Activated CD4-positive, alpha-beta T cell treated with anti-CD3 and anti-CD28 coated beads, Interleukin-2, amount 10 ng/mL, durations not matched to agents 7 days and 5 days (primary cell): ENCODE results near the gene CTSL. TPM values are rescaled to one million over a fixed set of nuclear protein-coding genes. Genes with fewer than 3 reads are reported as not detected.

Experiments
- CTCF ChIA-PET: fragments of 350-600 bp; sonication (Branson Sonifier 250); formaldehyde crosslinking; loops from one replicate; lab custom pipeline; 2021; ENCODE audit warnings: antibody characterized with exemption; lab: Charles Lee
- POLR2A ChIA-PET: fragments of 350-600 bp; sonication (Branson Sonifier 250); formaldehyde crosslinking; loops from one replicate; lab custom pipeline; 2021; ENCODE audit warnings: antibody characterized with exemption; lab: Charles Lee
- DNase-seq: peaks from one replicate; pipeline ENCODE4 v3.0.0-alpha.2; 2020
- H3K27ac Mint-ChIP-seq: one replicate; pipeline ENCODE4 v1.8.0; 2021; ENCODE audit warnings: mild to moderate bottlenecking, moderate library complexity, mixed read lengths
- H3K27me3 Mint-ChIP-seq: one replicate; pipeline ENCODE4 v1.8.0; 2021; ENCODE audit warnings: mixed read lengths
- H3K36me3 Mint-ChIP-seq: one replicate; pipeline ENCODE4 v1.8.0; 2021; ENCODE audit warnings: low read depth, mixed read lengths
- H3K4me1 Mint-ChIP-seq: one replicate; pipeline ENCODE4 v1.8.0; 2021; ENCODE audit warnings: mixed read lengths
- H3K4me3 Mint-ChIP-seq: one replicate; pipeline ENCODE4 v1.8.0; 2021; ENCODE audit warnings: mild to moderate bottlenecking, moderate library complexity, mixed read lengths
- H3K9me3 Mint-ChIP-seq: one replicate; pipeline ENCODE4 v1.8.0; 2021; ENCODE audit warnings: mixed read lengths
- total RNA-seq, 2 experiments: library from RNA; stranded (reverse); gene quantifications; one replicate each; pipeline ENCODE4 v1.2.3, GENCODE V29; 2021

CTSL gene
- 10 to 100 TPM; 10.1 to 10.2 TPM for total RNA-seq

GRCh38 chr9:87725900-87726709 is at the start of gene CTSL:
Gene CTSL, plus strand, starts transcription at chr9:87726119. Its CDS starts 1,485 bp downstream, at chr9:87727604.
- peaks cover 29% of the 10 kb centered on the region for H3K4me1 Mint-ChIP-seq
- peaks cover 15% of the 10 kb centered on the region for H3K36me3 Mint-ChIP-seq
- ChIA-PET POLR2A (no interaction called here), CTCF (interaction anchor here (0.9 kb wide), 1 partner anchor 1275 kb away, joined by 3 read pairs; no protein-coding TSS in a partner anchor)
- peak; percentile 53 for DNase-seq
- peak within 1 kb of the TSS; percentile 85 for H3K27ac Mint-ChIP-seq
- H3K4me3 Mint-ChIP-seq: peak within 1 kb of the TSS; percentile 84
- H3K27me3 Mint-ChIP-seq: peaks cover 23% of the 10 kb centered on the region
- no peaks in the 10 kb centered on the region for H3K9me3 Mint-ChIP-seq

- Mint-ChIP-seq H3K27me3 (no peaks in the 10 kb centered on the region), H3K36me3 (no peaks in the 10 kb centered on the region), H3K4me1 (peaks cover 15% of the 10 kb centered on the region), H3K27ac (no peak overlapping the region), H3K9me3 (no peaks in the 10 kb centered on the region), H3K4me3 (no peak overlapping the region)
- ChIA-PET CTCF (no interaction called here), POLR2A (no interaction called here)
- DNase-seq: no peak
Measured at GRCh38 chr9:87676976-87677775, 48.7 kb upstream of the CTSL start.

DNA sequence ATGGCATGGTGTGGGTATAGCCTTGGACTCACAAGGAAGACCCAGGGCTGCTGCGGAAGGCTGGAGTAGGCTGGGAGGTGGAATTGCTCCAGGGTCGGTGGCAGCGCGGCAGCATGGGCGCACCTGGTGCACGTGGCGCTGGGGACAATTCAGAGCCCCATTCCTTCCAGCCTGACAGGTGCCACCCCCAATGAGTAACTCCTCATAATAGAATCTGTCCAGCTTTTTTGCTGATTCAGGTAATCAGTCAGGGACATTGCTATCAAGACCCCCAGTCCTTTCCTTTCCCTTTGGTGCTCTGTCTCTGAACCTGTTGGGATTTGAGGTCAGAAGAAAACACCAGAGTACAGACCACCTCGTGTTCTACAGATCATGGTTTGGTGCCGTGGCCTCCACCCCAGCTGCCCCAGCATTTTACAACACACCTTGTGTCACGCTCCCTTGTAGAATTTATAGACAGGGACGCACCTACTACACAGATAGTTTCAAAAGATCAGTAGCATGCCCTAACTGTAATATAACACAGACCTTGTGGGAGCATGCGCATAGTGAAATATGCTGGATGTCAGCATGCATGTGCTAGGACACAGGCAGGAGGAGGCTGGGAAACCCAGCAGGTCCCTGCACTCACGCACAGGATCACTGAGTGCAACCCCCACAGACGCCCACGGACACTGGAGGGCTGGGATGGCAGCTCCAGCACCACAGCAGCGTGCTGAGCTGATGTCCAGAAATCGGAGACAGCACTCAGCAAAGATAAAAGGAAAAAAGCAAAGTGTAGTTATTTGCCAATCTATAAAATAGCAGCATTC is 47.9 kb upstream of the CTSL start:
- no peak overlapping the region for H3K27ac Mint-ChIP-seq
- POLR2A ChIA-PET: no interaction called here
- no peaks in the 10 kb centered on the region for H3K27me3 Mint-ChIP-seq
- H3K4me1 Mint-ChIP-seq: peaks cover 17% of the 10 kb centered on the region
- no peaks in the 10 kb centered on the region for H3K9me3 Mint-ChIP-seq
- DNase-seq: no peak
- H3K36me3 Mint-ChIP-seq: no peaks in the 10 kb centered on the region
- H3K4me3 Mint-ChIP-seq: no peak overlapping the region
- CTCF ChIA-PET: interaction anchor here (0.6 kb wide), 1 partner anchor 141 kb away, joined by 3 read pairs; no protein-coding TSS in a partner anchor

DNA sequence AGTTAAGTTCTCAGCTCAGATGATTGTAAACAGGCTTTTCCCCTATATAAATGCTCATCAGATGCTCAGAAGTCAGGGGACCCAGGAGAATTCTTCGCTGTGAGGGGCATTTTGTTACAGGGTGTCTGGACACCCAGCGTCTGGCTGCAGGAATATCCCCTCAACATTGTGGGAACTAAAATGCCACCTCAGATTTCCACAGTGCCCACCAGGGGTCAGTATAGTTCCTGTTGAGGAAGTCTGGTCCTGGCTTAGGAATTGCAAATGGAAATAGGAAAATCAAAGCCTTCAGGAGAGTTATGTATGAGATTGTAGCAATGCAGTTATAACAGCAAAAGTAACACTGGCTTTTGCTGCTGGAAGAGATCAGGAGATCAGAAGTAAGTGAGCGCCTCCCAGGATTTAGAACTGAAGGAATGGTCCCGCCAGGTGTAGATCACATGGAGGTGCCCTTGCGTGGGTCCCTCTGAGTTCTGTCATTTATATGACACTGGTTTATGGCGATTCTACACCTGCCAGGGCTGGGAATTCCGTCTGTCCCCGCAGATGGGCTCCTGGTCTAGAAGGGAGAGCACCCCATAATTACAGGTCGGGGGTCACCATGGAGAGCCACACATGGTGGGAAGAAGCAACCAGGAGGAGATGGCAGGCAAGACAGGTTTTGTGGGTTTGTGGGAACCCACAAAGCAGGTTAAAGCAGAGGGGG is 47.1 kb upstream of the CTSL start:
- POLR2A ChIA-PET: no interaction called here
- Mint-ChIP-seq H3K4me3 (no peak overlapping the region), H3K27ac (peak overlapping the region; percentile 21), H3K36me3 (no peaks in the 10 kb centered on the region), H3K4me1 (peaks cover 22% of the 10 kb centered on the region), H3K9me3 (no peaks in the 10 kb centered on the region), H3K27me3 (no peaks in the 10 kb centered on the region)
- CTCF ChIA-PET: interaction anchor here (0.6 kb wide), 1 partner anchor 140 kb away, joined by 3 read pairs; no protein-coding TSS in a partner anchor
- peak; percentile 48 for DNase-seq

- POLR2A ChIA-PET: no interaction called here
Measured at GRCh38 chr9:87681271-87682061, 44.5 kb upstream of the CTSL start.

DNA sequence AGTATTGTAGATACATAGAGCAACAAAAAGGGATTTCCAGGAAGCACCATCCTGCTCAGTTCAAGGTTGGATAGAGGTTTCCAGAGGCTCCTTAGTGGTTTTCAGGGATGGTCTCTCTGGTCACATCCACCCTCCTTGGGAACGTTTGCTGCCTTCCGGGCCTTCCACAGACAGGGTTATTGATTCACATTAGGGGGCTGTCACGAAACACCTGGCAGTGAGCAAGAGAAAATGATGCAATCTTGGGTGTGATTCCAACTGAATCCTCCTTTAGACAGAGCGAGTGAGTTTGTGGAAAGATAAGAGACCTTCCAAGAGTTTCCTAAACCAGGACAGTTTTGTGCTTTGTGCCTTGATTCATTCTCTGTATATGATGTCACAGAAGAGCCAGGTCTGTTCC is 43.8 kb upstream of the CTSL start:
- CTCF ChIA-PET: no interaction called here
- H3K4me1 Mint-ChIP-seq: peaks cover 29% of the 10 kb centered on the region
- no peaks in the 10 kb centered on the region for H3K27me3 Mint-ChIP-seq
- no peaks in the 10 kb centered on the region for H3K9me3 Mint-ChIP-seq
- H3K36me3 Mint-ChIP-seq: no peaks in the 10 kb centered on the region
- no peak overlapping the region for H3K4me3 Mint-ChIP-seq
- no peak overlapping the region for H3K27ac Mint-ChIP-seq
- POLR2A ChIA-PET: no interaction called here
- no peak for DNase-seq

More at GRCh38 chr9:87681271-87682061, 44.5 kb upstream of the CTSL start:
- Mint-ChIP-seq H3K27me3 (no peaks in the 10 kb centered on the region), H3K27ac (no peak overlapping the region), H3K36me3 (no peaks in the 10 kb centered on the region), H3K4me3 (no peak overlapping the region), H3K9me3 (no peaks in the 10 kb centered on the region), H3K4me1 (peaks cover 27% of the 10 kb centered on the region)
- DNase-seq: no peak
- CTCF ChIA-PET: no interaction called here

DNA sequence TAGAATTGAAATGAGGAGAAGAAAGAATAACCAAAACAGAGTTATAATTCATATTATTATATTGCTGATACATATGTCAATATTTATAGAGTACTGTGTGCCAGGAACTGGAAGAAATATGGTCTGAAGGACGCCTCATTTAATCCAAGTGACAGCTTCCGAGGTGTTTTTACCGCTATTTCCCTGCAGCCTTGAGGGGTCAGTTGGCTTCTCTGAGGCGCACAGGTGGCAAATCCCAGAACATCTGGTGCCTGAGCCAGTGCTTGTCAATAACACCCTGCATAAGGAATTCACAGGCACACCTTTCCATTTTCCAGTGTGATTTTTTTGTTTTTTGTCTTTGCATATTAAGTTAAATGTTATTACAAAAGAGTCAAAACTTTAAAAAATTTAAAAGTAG is 43.3 kb upstream of the CTSL start:
- no peaks in the 10 kb centered on the region for H3K36me3 Mint-ChIP-seq
- POLR2A ChIA-PET: no interaction called here
- H3K9me3 Mint-ChIP-seq: no peaks in the 10 kb centered on the region
- CTCF ChIA-PET: no interaction called here
- H3K27ac Mint-ChIP-seq: no peak overlapping the region
- H3K27me3 Mint-ChIP-seq: no peaks in the 10 kb centered on the region
- peaks cover 32% of the 10 kb centered on the region for H3K4me1 Mint-ChIP-seq
- no peak for DNase-seq
- H3K4me3 Mint-ChIP-seq: no peak overlapping the region

DNA sequence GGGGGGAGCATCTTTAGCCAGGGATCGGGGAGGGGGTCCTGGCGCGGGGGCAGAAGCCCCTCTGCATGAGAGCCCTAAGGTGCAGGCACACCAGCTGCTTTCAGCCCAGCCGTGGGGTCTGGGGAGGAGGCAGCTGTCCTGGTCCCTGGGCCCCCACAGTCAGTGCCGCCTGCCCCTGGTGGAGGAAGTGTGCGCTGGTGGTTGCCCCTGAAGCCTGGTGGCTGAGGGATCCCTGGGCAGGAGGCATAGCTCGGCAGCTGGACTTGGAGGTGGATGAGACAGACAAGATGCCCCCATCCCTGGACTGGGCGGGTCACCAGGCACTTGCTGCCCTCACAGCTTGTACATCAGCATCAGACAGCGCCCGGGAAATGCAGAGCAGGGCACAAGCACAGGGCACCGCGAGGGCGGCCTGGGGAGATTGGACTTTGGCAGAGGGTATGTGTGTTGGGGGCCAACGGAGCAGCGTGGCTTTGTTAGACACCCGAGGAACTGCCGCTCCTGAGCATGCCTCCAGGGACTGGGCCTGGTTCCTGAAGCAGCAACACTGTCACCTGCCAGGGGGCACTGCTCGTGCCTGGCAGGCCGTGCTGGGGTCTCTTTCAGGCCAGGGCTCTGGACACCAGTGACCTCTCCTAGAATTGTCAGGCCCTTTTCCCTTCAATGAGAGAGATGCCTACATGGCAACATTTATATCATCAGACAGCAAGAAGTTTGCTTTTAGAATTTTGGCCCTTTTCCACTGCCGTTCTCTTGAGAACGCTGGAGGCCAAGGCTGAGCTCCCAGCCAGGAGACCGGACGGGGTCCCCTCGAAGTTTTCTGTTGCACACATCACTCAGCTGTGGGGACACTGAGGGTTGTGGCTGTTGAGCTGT is 41.9 kb upstream of the CTSL start:
- no peaks in the 10 kb centered on the region for H3K9me3 Mint-ChIP-seq

DNA sequence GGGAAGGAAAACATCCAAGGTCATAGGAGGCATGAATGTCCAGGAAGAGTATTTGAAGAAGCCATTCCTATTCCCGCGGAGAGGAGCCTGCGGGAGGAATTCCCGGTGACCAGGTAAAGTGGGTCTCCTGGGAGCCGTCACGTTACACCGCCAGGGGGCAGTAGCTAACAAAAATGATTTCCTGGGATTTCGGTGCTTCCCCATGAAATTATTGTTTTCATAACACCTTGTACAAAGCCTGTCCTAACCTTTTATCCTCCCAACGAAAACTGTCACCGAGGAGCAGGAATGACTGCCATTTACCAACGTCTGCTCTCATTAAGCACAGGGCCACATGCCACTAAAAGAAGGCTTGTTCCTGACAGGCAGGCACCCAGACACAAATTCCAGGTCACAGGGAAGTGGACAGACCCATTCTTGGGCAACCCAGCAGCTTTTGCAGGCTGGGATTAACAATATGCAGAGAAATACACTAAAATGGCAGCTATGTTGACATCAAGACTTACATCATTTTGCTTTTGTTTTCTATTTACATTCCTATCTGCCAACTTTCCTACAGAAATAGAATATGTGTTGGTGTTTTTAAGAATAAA is 41.2 kb upstream of the CTSL start:
- CTCF ChIA-PET: no interaction called here
- no peak overlapping the region for H3K27ac Mint-ChIP-seq
- no peaks in the 10 kb centered on the region for H3K36me3 Mint-ChIP-seq
- H3K4me1 Mint-ChIP-seq: peaks cover 28% of the 10 kb centered on the region
- H3K9me3 Mint-ChIP-seq: no peaks in the 10 kb centered on the region
- no peak overlapping the region for H3K4me3 Mint-ChIP-seq
- DNase-seq: no peak
- POLR2A ChIA-PET: no interaction called here
- peaks cover 2% of the 10 kb centered on the region for H3K27me3 Mint-ChIP-seq

More for the DNA sequence above, 41.9 kb upstream of the CTSL start:
- H3K27ac Mint-ChIP-seq: no peak overlapping the region
- H3K27me3 Mint-ChIP-seq: peaks cover 2% of the 10 kb centered on the region
- no peaks in the 10 kb centered on the region for H3K36me3 Mint-ChIP-seq
- DNase-seq: no peak
- peaks cover 28% of the 10 kb centered on the region for H3K4me1 Mint-ChIP-seq
- no peak overlapping the region for H3K4me3 Mint-ChIP-seq
- POLR2A ChIA-PET: no interaction called here
- CTCF ChIA-PET: interaction anchor here (0.5 kb wide), 1 partner anchor 293 kb away, joined by 4 read pairs; no protein-coding TSS in a partner anchor

GRCh38 chr9:87685441-87685840 is 40.5 kb upstream of the CTSL start:
- Mint-ChIP-seq H3K4me3 (no peak overlapping the region), H3K4me1 (peaks cover 28% of the 10 kb centered on the region), H3K9me3 (no peaks in the 10 kb centered on the region), H3K27me3 (peaks cover 4% of the 10 kb centered on the region), H3K36me3 (no peaks in the 10 kb centered on the region), H3K27ac (peak overlapping the region; percentile 60)
- POLR2A ChIA-PET: no interaction called here
- DNase-seq: no peak
- CTCF ChIA-PET: no interaction called here
